ENCODE data around the gene ZBTB47. TPM values are rescaled to one million over a fixed set of nuclear protein-coding genes. Genes with fewer than 3 reads are reported as not detected.

Gene ZBTB47
- polyA plus RNA-seq, 1 donor (not counting 4 experiments of a cell fraction or from before 2014, with no cell fraction given), result 5.1 TPM

DNA sequence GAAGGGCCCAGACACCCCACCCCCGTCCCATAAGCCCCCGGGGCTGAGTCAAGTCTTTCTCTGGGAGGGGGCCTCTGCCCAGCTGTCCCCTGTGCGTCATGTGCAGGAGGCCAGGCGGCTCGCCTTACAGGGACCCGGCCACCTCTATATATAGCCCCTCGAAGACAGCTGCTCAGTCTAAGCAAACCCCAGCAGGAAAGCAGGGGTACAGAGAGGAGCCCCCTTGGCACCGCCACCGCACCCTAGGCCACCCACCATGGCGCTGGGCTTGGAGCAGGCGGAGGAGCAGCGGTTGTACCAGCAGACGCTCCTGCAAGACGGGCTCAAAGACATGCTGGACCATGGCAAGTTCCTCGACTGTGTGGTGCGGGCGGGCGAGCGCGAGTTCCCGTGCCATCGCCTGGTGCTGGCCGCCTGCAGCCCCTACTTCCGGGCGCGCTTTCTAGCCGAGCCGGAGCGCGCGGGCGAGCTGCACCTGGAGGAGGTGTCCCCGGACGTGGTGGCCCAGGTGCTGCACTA lies 31.9 kb downstream of the ZBTB47 start, which contains the start of gene KLHL40:
KLHL40 (plus strand) TSS at position 175 of the 519 bp plus-strand sequence; CDS start at position 257, 82 bp downstream.
- H3K36me3 ChIP-seq (ENCODE audit: control insufficient read depth in 2 of 2, extremely low read depth in 1 of 2, insufficient read depth in 2 of 2, low read length in 2 of 2), result no peaks in the 10 kb centered on the region
- H3K9me3 ChIP-seq (ENCODE audit: control insufficient read depth, low read depth, low read length), result no peaks in the 10 kb centered on the region
- no peak within 1 kb of the TSS for H2AFZ ChIP-seq (ENCODE audit: control insufficient read depth, low read length)
- H3K27ac ChIP-seq (ENCODE audit: control insufficient read depth, insufficient read depth, low read length), result no peak within 1 kb of the TSS
- H3K79me2 ChIP-seq (ENCODE audit: control insufficient read depth, insufficient read depth, low read length), result no peaks in the 10 kb centered on the region
- no peaks in the 10 kb centered on the region for H4K20me1 ChIP-seq (ENCODE audit: control insufficient read depth, extremely low read depth, insufficient read depth, low read length)
- DNase-seq (ENCODE audit: low read depth, low spot score) (no peak), FAIRE-seq (no peak)
- H3K9ac ChIP-seq (ENCODE audit: control insufficient read depth, extremely low read depth, insufficient read depth, low read length), result no peak within 1 kb of the TSS
- TF ChIP-seq EZH2 (IDR thresholded peaks at IDR 0.05; ENCODE audit: low read length) (no peak), CTCF (optimal IDR thresholded peaks at IDR 0.05 in 1 of 3, IDR thresholded peaks at IDR 0.05 in 1 of 3, conservative IDR thresholded peaks at IDR 0.05 in 1 of 3; ENCODE audit: extremely low read depth in 1 of 3, insufficient read depth in 2 of 3, low read length in 3 of 3) (no peak)
- H3K27me3 ChIP-seq (ENCODE audit: control insufficient read depth, extremely low read depth, insufficient read depth, low read length), result peaks cover 21% of the 10 kb centered on the region
- H3K4me3 ChIP-seq (ENCODE audit: control insufficient read depth in 2 of 3, extremely low read depth in 1 of 3, insufficient read depth in 2 of 3, low read depth in 1 of 3, low read length in 3 of 3), result no peak within 1 kb of the TSS
- no peak within 1 kb of the TSS for H3K4me2 ChIP-seq (ENCODE audit: control insufficient read depth, extremely low read depth, insufficient read depth, low read depth, low read length)
- dilution Hi-C loops (cut with MboI; ENCODE audit: extremely low pct_ligation_motif_present, low sequenced_read_pairs), result no loop called here
- no peaks in the 10 kb centered on the region for H3K9me1 ChIP-seq (ENCODE audit: control insufficient read depth, extremely low read depth, insufficient read depth, low read length)
- H3K4me1 ChIP-seq (ENCODE audit: control insufficient read depth, extremely low read depth, insufficient read depth, low read length), result peaks cover 12% of the 10 kb centered on the region

DNA sequence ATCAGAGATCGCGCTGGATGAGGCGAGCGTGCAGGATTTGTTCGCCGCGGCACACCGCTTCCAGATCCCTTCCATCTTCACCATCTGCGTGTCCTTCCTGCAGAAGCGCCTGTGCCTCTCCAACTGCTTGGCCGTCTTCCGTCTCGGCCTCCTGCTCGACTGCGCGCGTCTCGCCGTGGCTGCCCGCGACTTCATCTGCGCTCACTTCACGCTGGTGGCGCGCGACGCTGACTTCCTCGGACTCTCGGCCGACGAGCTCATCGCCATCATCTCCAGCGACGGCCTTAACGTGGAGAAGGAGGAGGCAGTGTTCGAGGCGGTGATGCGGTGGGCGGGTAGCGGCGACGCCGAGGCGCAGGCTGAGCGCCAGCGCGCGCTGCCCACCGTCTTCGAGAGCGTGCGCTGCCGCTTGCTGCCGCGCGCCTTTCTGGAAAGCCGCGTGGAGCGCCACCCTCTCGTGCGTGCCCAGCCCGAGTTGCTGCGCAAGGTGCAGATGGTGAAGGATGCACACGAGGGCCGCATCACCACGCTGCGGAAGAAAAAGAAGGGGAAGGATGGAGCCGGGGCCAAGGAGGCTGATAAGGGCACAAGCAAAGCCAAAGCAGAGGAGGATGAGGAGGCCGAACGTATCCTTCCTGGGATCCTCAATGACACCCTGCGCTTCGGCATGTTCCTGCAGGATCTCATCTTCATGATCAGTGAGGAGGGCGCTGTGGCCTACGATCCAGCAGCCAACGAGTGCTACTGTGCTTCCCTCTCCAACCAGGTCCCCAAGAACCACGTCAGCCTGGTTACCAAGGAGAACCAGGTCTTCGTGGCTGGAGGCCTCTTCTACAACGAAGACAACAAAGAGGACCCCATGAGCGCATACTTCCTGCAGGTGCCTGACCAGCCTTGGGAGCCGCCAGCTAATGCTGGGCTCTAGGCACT lies 32.7 kb downstream of the ZBTB47 start:
- TF ChIP-seq CTCF (optimal IDR thresholded peaks at IDR 0.05 in 1 of 3, IDR thresholded peaks at IDR 0.05 in 1 of 3, conservative IDR thresholded peaks at IDR 0.05 in 1 of 3; ENCODE audit: extremely low read depth in 1 of 3, insufficient read depth in 2 of 3, low read length in 3 of 3) (no peak), EZH2 (IDR thresholded peaks at IDR 0.05; ENCODE audit: low read length) (peak; percentile 69)
- Histone ChIP-seq H3K9ac (ENCODE audit: control insufficient read depth, extremely low read depth, insufficient read depth, low read length) (no peak overlapping the region), H3K36me3 (ENCODE audit: control insufficient read depth in 2 of 2, extremely low read depth in 1 of 2, insufficient read depth in 2 of 2, low read length in 2 of 2) (no peaks in the 10 kb centered on the region), H3K79me2 (ENCODE audit: control insufficient read depth, insufficient read depth, low read length) (no peaks in the 10 kb centered on the region), H4K20me1 (ENCODE audit: control insufficient read depth, extremely low read depth, insufficient read depth, low read length) (no peaks in the 10 kb centered on the region), H2AFZ (ENCODE audit: control insufficient read depth, low read length) (no peak overlapping the region), H3K9me3 (ENCODE audit: control insufficient read depth, low read depth, low read length) (no peaks in the 10 kb centered on the region), H3K4me1 (ENCODE audit: control insufficient read depth, extremely low read depth, insufficient read depth, low read length) (peaks cover 12% of the 10 kb centered on the region), H3K27me3 (ENCODE audit: control insufficient read depth, extremely low read depth, insufficient read depth, low read length) (peaks cover 21% of the 10 kb centered on the region), H3K4me3 (ENCODE audit: control insufficient read depth in 2 of 3, extremely low read depth in 1 of 3, insufficient read depth in 2 of 3, low read depth in 1 of 3, low read length in 3 of 3) (no peak overlapping the region), H3K9me1 (ENCODE audit: control insufficient read depth, extremely low read depth, insufficient read depth, low read length) (no peaks in the 10 kb centered on the region), H3K27ac (ENCODE audit: control insufficient read depth, insufficient read depth, low read length) (no peak overlapping the region), H3K4me2 (ENCODE audit: control insufficient read depth, extremely low read depth, insufficient read depth, low read depth, low read length) (no peak overlapping the region)
- dilution Hi-C loops (cut with MboI; ENCODE audit: extremely low pct_ligation_motif_present, low sequenced_read_pairs), result no loop called here
- no peak for FAIRE-seq
- no peak for DNase-seq (ENCODE audit: low read depth, low spot score)
